KMS-11 (cell line): ENCODE data around the gene FOXF1.

Experiments
- H2AFZ ChIP-seq: fragments of 200-600 bp; sonication (generic); 2 replicates; pipeline ENCODE4 v1.6.1; 2016; ENCODE audit warnings: antibody characterized with exemption, mixed run types, low read depth
- H3K27ac ChIP-seq: fragments of 200-600 bp; sonication (generic); 2 replicates; pipeline ENCODE4 v1.6.1; 2016; ENCODE audit warnings: mild to moderate bottlenecking, mixed run types
- H3K27me3 ChIP-seq: fragments of 200-600 bp; sonication (generic); 2 replicates; pipeline ENCODE4 v1.6.1; 2017; ENCODE audit warnings: mild to moderate bottlenecking, low read depth, mixed run types, moderate library complexity; ENCODE audit not compliant: insufficient read depth
- H3K36me3 ChIP-seq: fragments of 200-600 bp; sonication (generic); 2 replicates; pipeline ENCODE4 v1.6.1; 2017; ENCODE audit warnings: mild to moderate bottlenecking, mixed run types; ENCODE audit not compliant: insufficient read depth
- H3K4me1 ChIP-seq: fragments of 200-600 bp; sonication (generic); 2 replicates; pipeline ENCODE4 v1.6.1; 2016; ENCODE audit warnings: mild to moderate bottlenecking, low read depth, mixed run types; ENCODE audit not compliant: poor library complexity, severe bottlenecking
- H3K4me2 ChIP-seq: fragments of 200-600 bp; sonication (generic); 2 replicates; pipeline ENCODE4 v1.7.0; 2016; ENCODE audit warnings: mild to moderate bottlenecking, mixed run types
- H3K4me3 ChIP-seq: fragments of 200-600 bp; sonication (generic); IDR thresholded peaks from 2 replicates; pipeline ENCODE4 v1.6.1; 2017; ENCODE audit warnings: low read depth, low read length, mixed read lengths; ENCODE audit not compliant: insufficient read depth
- H3K79me2 ChIP-seq: fragments of 200-600 bp; sonication (generic); 2 replicates; pipeline ENCODE4 v1.6.1; 2016; ENCODE audit warnings: low read depth, mixed run types; ENCODE audit not compliant: insufficient read depth
- H3K9ac ChIP-seq: fragments of 200-600 bp; sonication (generic); 2 replicates; pipeline ENCODE4 v1.6.1; 2016; ENCODE audit warnings: mild to moderate bottlenecking, mixed run types
- H4K20me1 ChIP-seq: fragments of 200-600 bp; sonication (generic); 2 replicates; pipeline ENCODE4 v1.6.1; 2016; ENCODE audit warnings: mild to moderate bottlenecking, mixed run types; ENCODE audit not compliant: insufficient read depth
- CTCF ChIP-seq: fragments of 200-600 bp; sonication (generic); conservative IDR thresholded peaks from 2 replicates; pipeline ENCODE4 v1.6.1; 2017; ENCODE audit warnings: low read depth, mild to moderate bottlenecking, antibody characterized with exemption, low read length, moderate library complexity, mixed read lengths

The FOXF1 gene

GRCh38 chr16:86549893-86550190 is 39.5 kb downstream of the FOXF1 start:
- Histone ChIP-seq H3K79me2 (peaks cover 9% of the 10 kb centered on the region; the same call in 1 of the 2 replicates), H4K20me1 (no peaks in the 10 kb centered on the region), H3K9ac (no peak overlapping the region), H3K4me1 (peaks cover 6% of the 10 kb centered on the region), H3K4me3 (no peak overlapping the region), H3K36me3 (no peaks in the 10 kb centered on the region; the same call in 1 of the 2 replicates), H3K27me3 (no peaks in the 10 kb centered on the region), H3K4me2 (no peak overlapping the region), H2AFZ (no peak overlapping the region), H3K27ac (no peak overlapping the region)
- no peak for TF ChIP-seq CTCF

- peaks cover 9% of the 10 kb centered on the region; the same call in 1 of the 2 replicates for H3K79me2 ChIP-seq
- no peaks in the 10 kb centered on the region; the same call in 1 of the 2 replicates for H3K36me3 ChIP-seq
Measured at GRCh38 chr16:86550281-86550680, 40.0 kb downstream of the FOXF1 start.

GRCh38 chr16:86553356-86553755 is 43.0 kb downstream of the FOXF1 start:
- TF ChIP-seq CTCF, result no peak
- peaks cover 10% of the 10 kb centered on the region for H3K4me1 ChIP-seq
- no peak overlapping the region for H3K27ac ChIP-seq
- H2AFZ ChIP-seq, result no peak overlapping the region
- H3K4me3 ChIP-seq, result no peak overlapping the region
- no peak overlapping the region for H3K9ac ChIP-seq
- no peaks in the 10 kb centered on the region for H4K20me1 ChIP-seq
- peaks cover 9% of the 10 kb centered on the region; the same call in 1 of the 2 replicates for H3K27me3 ChIP-seq
- peaks cover 9% of the 10 kb centered on the region; the same call in 1 of the 2 replicates for H3K79me2 ChIP-seq
- no peak overlapping the region for H3K4me2 ChIP-seq
- no peaks in the 10 kb centered on the region for H3K36me3 ChIP-seq

More at GRCh38 chr16:86550281-86550680, 40.0 kb downstream of the FOXF1 start:
- Histone ChIP-seq H4K20me1 (no peaks in the 10 kb centered on the region), H3K27ac (no peak overlapping the region), H3K4me2 (no peak overlapping the region), H2AFZ (no peak overlapping the region), H3K9ac (no peak overlapping the region), H3K4me3 (no peak overlapping the region), H3K27me3 (no peaks in the 10 kb centered on the region), H3K4me1 (peaks cover 6% of the 10 kb centered on the region)
- TF ChIP-seq CTCF, result no peak

- peaks cover 10% of the 10 kb centered on the region; the same call in 1 of the 2 replicates for H3K27me3 ChIP-seq
- peak overlapping the region; percentile 42 for H3K4me3 ChIP-seq
- TF ChIP-seq CTCF, result no peak
- peaks cover 9% of the 10 kb centered on the region; the same call in 1 of the 2 replicates for H3K79me2 ChIP-seq
- no peaks in the 10 kb centered on the region for H4K20me1 ChIP-seq
- peaks cover 10% of the 10 kb centered on the region for H3K4me1 ChIP-seq
- H2AFZ ChIP-seq, result peak overlapping the region; percentile 88
- peak overlapping the region; percentile 66 for H3K27ac ChIP-seq
- H3K4me2 ChIP-seq, result peak overlapping the region; percentile 56
- H3K9ac ChIP-seq, result peak overlapping the region; percentile 93
- H3K36me3 ChIP-seq, result no peaks in the 10 kb centered on the region
Measured at GRCh38 chr16:86554599-86554916, 44.2 kb downstream of the FOXF1 start.
